Kidney epithelial cell (primary cell): Measurements from ENCODE around the gene COL21A1. TPM values are rescaled to one million over a fixed set of nuclear protein-coding genes. Genes with fewer than 3 reads are reported as not detected.

Experiments used
- DNase-seq: peaks from one replicate; pipeline ENCODE4 v3.0.0-alpha.2; 2010; ENCODE audit warnings: low read depth
- H3K27me3 ChIP-seq: 2 replicates; pipeline ENCODE4 v1.6.0; 2011; ENCODE audit warnings: low read length; ENCODE audit not compliant: control insufficient read depth, insufficient read depth
- H3K36me3 ChIP-seq: 2 replicates; pipeline ENCODE4 v1.5.1; 2011; ENCODE audit warnings: low read length; ENCODE audit not compliant: control insufficient read depth, insufficient read depth
- H3K4me3 ChIP-seq: 2 replicates; pipeline ENCODE4 v1.5.1; 2011; ENCODE audit warnings: low read depth, mild to moderate bottlenecking, control low read depth, low read length
- total RNA-seq: library from RNA; depleted of rRNA; stranded (reverse); fragments of >200 nt; gene quantifications from 2 replicates; pipeline ENCODE4 v1.2.3, GENCODE V29; 2015
- TF ChIP-seq, protein P1 (sequence below): IDR thresholded peaks from 2 replicates; pipeline ENCODE4 v1.5.1; 2011; ENCODE audit warnings: mild to moderate bottlenecking, moderate library complexity, low read length, control low read depth, inconsistent platforms; ENCODE audit not compliant: insufficient read depth, poor library complexity, severe bottlenecking

The COL21A1 gene
- total RNA-seq, 1 donor from 2014 or later: not detected

- TF ChIP-seq, protein P1, sequence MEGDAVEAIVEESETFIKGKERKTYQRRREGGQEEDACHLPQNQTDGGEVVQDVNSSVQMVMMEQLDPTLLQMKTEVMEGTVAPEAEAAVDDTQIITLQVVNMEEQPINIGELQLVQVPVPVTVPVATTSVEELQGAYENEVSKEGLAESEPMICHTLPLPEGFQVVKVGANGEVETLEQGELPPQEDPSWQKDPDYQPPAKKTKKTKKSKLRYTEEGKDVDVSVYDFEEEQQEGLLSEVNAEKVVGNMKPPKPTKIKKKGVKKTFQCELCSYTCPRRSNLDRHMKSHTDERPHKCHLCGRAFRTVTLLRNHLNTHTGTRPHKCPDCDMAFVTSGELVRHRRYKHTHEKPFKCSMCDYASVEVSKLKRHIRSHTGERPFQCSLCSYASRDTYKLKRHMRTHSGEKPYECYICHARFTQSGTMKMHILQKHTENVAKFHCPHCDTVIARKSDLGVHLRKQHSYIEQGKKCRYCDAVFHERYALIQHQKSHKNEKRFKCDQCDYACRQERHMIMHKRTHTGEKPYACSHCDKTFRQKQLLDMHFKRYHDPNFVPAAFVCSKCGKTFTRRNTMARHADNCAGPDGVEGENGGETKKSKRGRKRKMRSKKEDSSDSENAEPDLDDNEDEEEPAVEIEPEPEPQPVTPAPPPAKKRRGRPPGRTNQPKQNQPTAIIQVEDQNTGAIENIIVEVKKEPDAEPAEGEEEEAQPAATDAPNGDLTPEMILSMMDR: no peak
- Histone ChIP-seq H3K36me3 (no peaks in the 10 kb centered on the region), H3K27me3 (no peaks in the 10 kb centered on the region), H3K4me3 (no peak overlapping the region)
- no peak for DNase-seq
Measured at GRCh38 chr6:56041591-56041990, 205.8 kb downstream of the COL21A1 start.

DNA sequence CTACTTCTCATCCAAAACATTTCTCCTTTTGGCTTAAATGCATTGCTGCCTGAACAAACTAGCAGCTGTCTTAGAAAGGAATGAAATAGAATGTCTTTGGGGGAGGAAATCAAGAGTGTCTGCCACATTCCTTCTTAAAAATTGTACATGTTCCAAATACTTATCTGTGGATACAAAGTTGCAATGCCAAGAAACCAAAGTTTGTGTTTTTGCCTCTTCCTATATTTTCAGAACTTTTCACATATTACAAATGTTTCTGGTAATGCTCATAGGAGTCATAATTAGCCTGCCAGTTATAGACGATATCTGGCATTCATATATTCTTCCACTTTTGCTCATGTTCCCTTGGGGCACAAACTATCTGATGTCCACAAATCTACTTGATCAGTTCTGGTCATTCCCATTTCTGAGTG is 206.5 kb downstream of the COL21A1 start:
- Histone ChIP-seq H3K4me3 (no peak overlapping the region), H3K27me3 (no peaks in the 10 kb centered on the region), H3K36me3 (no peaks in the 10 kb centered on the region)
- no peak for DNase-seq
- TF ChIP-seq, protein P1: no peak

- no peaks in the 10 kb centered on the region for H3K36me3 ChIP-seq
- no peak overlapping the region for H3K4me3 ChIP-seq
- DNase-seq: no peak
- H3K27me3 ChIP-seq: no peaks in the 10 kb centered on the region
- TF ChIP-seq, protein P1: no peak
Measured at GRCh38 chr6:56040223-56040622, 207.2 kb downstream of the COL21A1 start.

GRCh38 chr6:56038764-56039163 is 208.6 kb downstream of the COL21A1 start:
- TF ChIP-seq, protein P1: no peak
- no peak for DNase-seq
- no peaks in the 10 kb centered on the region for H3K27me3 ChIP-seq
- no peak overlapping the region for H3K4me3 ChIP-seq
- H3K36me3 ChIP-seq: no peaks in the 10 kb centered on the region

GRCh38 chr6:56037601-56038000 is 209.8 kb downstream of the COL21A1 start:
- H3K27me3 ChIP-seq: no peaks in the 10 kb centered on the region
- no peak overlapping the region for H3K4me3 ChIP-seq
- TF ChIP-seq, protein P1: no peak
- no peak for DNase-seq
- no peaks in the 10 kb centered on the region for H3K36me3 ChIP-seq

DNA sequence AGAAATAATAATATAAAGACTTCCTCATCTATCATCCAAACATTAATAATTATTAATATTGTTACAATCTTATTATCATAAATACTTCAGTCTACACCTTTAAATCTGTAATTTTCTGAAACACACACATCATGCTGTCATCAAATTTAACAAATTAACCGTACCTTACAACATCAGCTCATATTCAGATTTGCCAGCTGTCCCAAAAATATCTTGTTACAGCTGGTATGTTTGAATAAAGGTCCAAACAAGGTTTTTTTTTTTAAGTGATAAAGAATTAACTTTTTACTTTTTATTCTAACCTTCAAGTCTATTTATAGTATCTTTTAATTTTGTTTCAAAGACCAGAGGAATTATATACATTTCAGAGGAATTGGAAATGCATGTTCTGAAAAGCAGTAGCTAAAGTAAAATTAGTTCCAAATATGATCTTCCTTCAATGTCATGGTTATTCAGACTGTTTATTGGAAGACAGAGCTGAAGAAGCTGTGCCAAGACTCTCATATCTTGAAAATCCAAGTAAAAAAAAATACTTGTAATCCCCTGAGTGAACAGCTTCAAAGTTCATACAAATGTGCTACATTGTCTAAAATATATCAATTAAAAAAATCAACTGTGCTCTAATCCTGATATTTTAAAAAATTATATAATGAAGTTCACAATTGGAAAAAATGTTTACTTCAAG is 210.3 kb downstream of the COL21A1 start:
- H3K36me3 ChIP-seq: no peaks in the 10 kb centered on the region
- H3K27me3 ChIP-seq: no peaks in the 10 kb centered on the region
- no peak for DNase-seq
- TF ChIP-seq, protein P1: no peak
- no peak overlapping the region for H3K4me3 ChIP-seq
